ENCODE data around the gene TMBIM6.

GRCh38 chr12:49748800-49749199 lies 7.4 kb downstream of the TMBIM6 start:
- TF ChIP-seq EZH2 (IDR thresholded peaks at IDR 0.05; ENCODE audit: insufficient read depth, poor library complexity, severe bottlenecking): no peak
- TF ChIP-seq EZH2phosphoT487 (IDR thresholded peaks at IDR 0.05; ENCODE audit: insufficient read depth, low read depth): no peak

All from GM23248 (cell line).